ENCODE data around the gene OR10P1.

- TF ChIP-seq EP300 (IDR thresholded peaks at IDR 0.05) (no peak), POLR2A (IDR thresholded peaks at IDR 0.05) (no peak)
- TF ChIP-seq, protein P1, sequence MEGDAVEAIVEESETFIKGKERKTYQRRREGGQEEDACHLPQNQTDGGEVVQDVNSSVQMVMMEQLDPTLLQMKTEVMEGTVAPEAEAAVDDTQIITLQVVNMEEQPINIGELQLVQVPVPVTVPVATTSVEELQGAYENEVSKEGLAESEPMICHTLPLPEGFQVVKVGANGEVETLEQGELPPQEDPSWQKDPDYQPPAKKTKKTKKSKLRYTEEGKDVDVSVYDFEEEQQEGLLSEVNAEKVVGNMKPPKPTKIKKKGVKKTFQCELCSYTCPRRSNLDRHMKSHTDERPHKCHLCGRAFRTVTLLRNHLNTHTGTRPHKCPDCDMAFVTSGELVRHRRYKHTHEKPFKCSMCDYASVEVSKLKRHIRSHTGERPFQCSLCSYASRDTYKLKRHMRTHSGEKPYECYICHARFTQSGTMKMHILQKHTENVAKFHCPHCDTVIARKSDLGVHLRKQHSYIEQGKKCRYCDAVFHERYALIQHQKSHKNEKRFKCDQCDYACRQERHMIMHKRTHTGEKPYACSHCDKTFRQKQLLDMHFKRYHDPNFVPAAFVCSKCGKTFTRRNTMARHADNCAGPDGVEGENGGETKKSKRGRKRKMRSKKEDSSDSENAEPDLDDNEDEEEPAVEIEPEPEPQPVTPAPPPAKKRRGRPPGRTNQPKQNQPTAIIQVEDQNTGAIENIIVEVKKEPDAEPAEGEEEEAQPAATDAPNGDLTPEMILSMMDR (IDR thresholded peaks at IDR 0.05): no peak
These were observed 5.6 kb upstream of the OR10P1 start for GRCh38 chr12:55631056-55631455.

Data from gastroesophageal sphincter (tissue), 3 donors.